OCI-LY1 (cell line): ENCODE data around the gene SFSWAP.

ENCODE experiments used
- H2AFZ ChIP-seq: fragments of 200-600 bp; sonication (generic), shearing (Covaris generic); 2 replicates; pipeline ENCODE4 v1.6.0; 2014; ENCODE audit warnings: antibody characterized with exemption, mild to moderate bottlenecking, low read length
- H3F3A ChIP-seq: fragments of 200-600 bp; sonication (generic), shearing (Covaris generic); 2 replicates; pipeline ENCODE4 v1.6.0; 2014; ENCODE audit warnings: mild to moderate bottlenecking, antibody characterized with exemption, low read length, moderate library complexity; ENCODE audit not compliant: insufficient read depth
- H3K27ac ChIP-seq: fragments of 200-600 bp; sonication (generic); 2 replicates; pipeline ENCODE4 v1.5.1; 2014; ENCODE audit warnings: low read length, mixed run types, mild to moderate bottlenecking, low read depth; ENCODE audit not compliant: poor library complexity, severe bottlenecking
- H3K27me3 ChIP-seq: fragments of 200-600 bp; sonication (generic); 2 replicates; pipeline ENCODE4 v1.6.0; 2014; ENCODE audit warnings: antibody characterized with exemption, mild to moderate bottlenecking, low read length, moderate library complexity; ENCODE audit not compliant: insufficient read depth
- H3K36me3 ChIP-seq: fragments of 200-600 bp; sonication (generic); 2 replicates; pipeline ENCODE4 v1.6.1; 2014; ENCODE audit warnings: mild to moderate bottlenecking, antibody characterized with exemption, low read length, moderate library complexity, mixed read lengths; ENCODE audit not compliant: insufficient read depth
- H3K4me1 ChIP-seq: fragments of 200-600 bp; sonication (generic); 2 replicates; pipeline ENCODE4 v1.5.1; 2014; ENCODE audit warnings: mild to moderate bottlenecking, low read length, moderate library complexity; ENCODE audit not compliant: insufficient read depth, severe bottlenecking
- H3K4me2 ChIP-seq: fragments of 200-600 bp; sonication (generic), shearing (Covaris generic); 2 replicates; pipeline ENCODE4 v1.6.1; 2014; ENCODE audit warnings: low read length
- H3K4me3 ChIP-seq: fragments of 200-600 bp; sonication (generic); 2 replicates; pipeline ENCODE4 v1.5.1; 2014; ENCODE audit warnings: low read length, low read depth, mild to moderate bottlenecking, mixed read lengths; ENCODE audit not compliant: poor library complexity, severe bottlenecking
- H3K79me2 ChIP-seq: fragments of 200-600 bp; shearing (Covaris generic); 2 replicates; pipeline ENCODE4 v1.6.1; 2016; ENCODE audit warnings: mixed run types, low read length, mixed read lengths; ENCODE audit not compliant: insufficient read depth
- H3K9ac ChIP-seq: fragments of 200-600 bp; sonication (generic), shearing (Covaris generic); 2 replicates; pipeline ENCODE4 v1.6.1; 2014; ENCODE audit warnings: mild to moderate bottlenecking, low read length, mixed read lengths
- H3K9me2 ChIP-seq: fragments of 200-600 bp; sonication (generic), shearing (Covaris generic); 2 replicates; pipeline ENCODE4 v1.6.1; 2014; ENCODE audit warnings: low read depth, mild to moderate bottlenecking, low read length, mixed read lengths
- H3K9me3 ChIP-seq: fragments of 200-600 bp; shearing (Covaris generic); 2 replicates; pipeline ENCODE4 v1.6.1; 2014; ENCODE audit warnings: low read length, mixed read lengths
- H4K20me1 ChIP-seq: fragments of 200-600 bp; sonication (generic), shearing (Covaris generic); 2 replicates; pipeline ENCODE4 v1.6.0; 2016; ENCODE audit warnings: mild to moderate bottlenecking, low read length; ENCODE audit not compliant: insufficient read depth
- CTCF ChIP-seq: fragments of 200-600 bp; sonication (generic), shearing (Covaris generic); IDR thresholded peaks from 2 replicates; pipeline ENCODE4 v1.5.1; 2017; ENCODE audit warnings: mild to moderate bottlenecking, antibody characterized with exemption, low read length, moderate library complexity, mixed read lengths
- EZH2 ChIP-seq: fragments of 200-600 bp; sonication (generic), shearing (Covaris generic); IDR thresholded peaks from 2 replicates; pipeline ENCODE4 v1.8.0; 2017; ENCODE audit warnings: borderline replicate concordance, mixed run types, mild to moderate bottlenecking, antibody characterized with exemption, low read length, moderate library complexity, mixed read lengths

Gene SFSWAP

GRCh38 chr12:131803961-131804521, 93.2 kb downstream of the SFSWAP start:
- no peaks in the 10 kb centered on the region for H3K79me2 ChIP-seq
- no peak overlapping the region for H2AFZ ChIP-seq
- no peaks in the 10 kb centered on the region for H4K20me1 ChIP-seq
- no peak overlapping the region for H3K27ac ChIP-seq
- no peaks in the 10 kb centered on the region for H3K27me3 ChIP-seq
- H3K36me3 ChIP-seq = peaks cover 30% of the 10 kb centered on the region
- no peaks in the 10 kb centered on the region for H3K4me1 ChIP-seq
- TF ChIP-seq CTCF (no peak), EZH2 (no peak)
- H3K9ac ChIP-seq = no peak overlapping the region
- H3K9me3 ChIP-seq = no peaks in the 10 kb centered on the region
- no peak overlapping the region for H3K4me3 ChIP-seq
- no peaks in the 10 kb centered on the region for H3F3A ChIP-seq
- H3K4me2 ChIP-seq = no peak overlapping the region
- no peaks in the 10 kb centered on the region for H3K9me2 ChIP-seq

- no peaks in the 10 kb centered on the region for H3K4me1 ChIP-seq
- no peak overlapping the region for H3K27ac ChIP-seq
- H3K4me3 ChIP-seq = no peak overlapping the region
- no peaks in the 10 kb centered on the region for H3K9me3 ChIP-seq
- no peak overlapping the region for H2AFZ ChIP-seq
- TF ChIP-seq CTCF = no peak
- TF ChIP-seq EZH2 = no peak
- no peaks in the 10 kb centered on the region for H3F3A ChIP-seq
- H3K36me3 ChIP-seq = peaks cover 17% of the 10 kb centered on the region
- no peaks in the 10 kb centered on the region for H3K79me2 ChIP-seq
- no peaks in the 10 kb centered on the region for H4K20me1 ChIP-seq
- H3K9me2 ChIP-seq = no peaks in the 10 kb centered on the region
- no peak overlapping the region for H3K9ac ChIP-seq
- no peaks in the 10 kb centered on the region for H3K27me3 ChIP-seq
- H3K4me2 ChIP-seq = no peak overlapping the region
Observed at GRCh38 chr12:131805421-131805820, 94.5 kb downstream of the SFSWAP start.

- Histone ChIP-seq H3K9me2 (no peaks in the 10 kb centered on the region), H2AFZ (no peak overlapping the region), H3K9me3 (no peaks in the 10 kb centered on the region), H3K4me3 (no peak overlapping the region), H3F3A (no peaks in the 10 kb centered on the region), H3K4me1 (no peaks in the 10 kb centered on the region), H3K27ac (no peak overlapping the region), H3K36me3 (peaks cover 7% of the 10 kb centered on the region), H3K9ac (no peak overlapping the region), H3K27me3 (no peaks in the 10 kb centered on the region), H3K4me2 (no peak overlapping the region), H3K79me2 (no peaks in the 10 kb centered on the region), H4K20me1 (no peaks in the 10 kb centered on the region)
- TF ChIP-seq EZH2 (no peak), CTCF (no peak)
Observed at GRCh38 chr12:131806674-131807073, 95.8 kb downstream of the SFSWAP start.
